GM21528 (cell line): Measurements from ENCODE around the gene CSTF2.
A peak's percentile ranks its signal among the peaks of the same experiment; 100 is the strongest.
"Not testable (repeated sequence)": the region's sequence is repeated elsewhere in the genome, so short reads cannot be mapped to it uniquely, and the experiment has no call there.

Source experiments
- ATAC-seq: cut with Tn5 transposase; IDR thresholded peaks from one replicate; pipeline ENCODE4 v1.9.1; 2021; ENCODE audit warnings: mild to moderate bottlenecking, moderate library complexity; ENCODE audit not compliant: unreplicated experiment, low FRiP score

Gene CSTF2, protein sequence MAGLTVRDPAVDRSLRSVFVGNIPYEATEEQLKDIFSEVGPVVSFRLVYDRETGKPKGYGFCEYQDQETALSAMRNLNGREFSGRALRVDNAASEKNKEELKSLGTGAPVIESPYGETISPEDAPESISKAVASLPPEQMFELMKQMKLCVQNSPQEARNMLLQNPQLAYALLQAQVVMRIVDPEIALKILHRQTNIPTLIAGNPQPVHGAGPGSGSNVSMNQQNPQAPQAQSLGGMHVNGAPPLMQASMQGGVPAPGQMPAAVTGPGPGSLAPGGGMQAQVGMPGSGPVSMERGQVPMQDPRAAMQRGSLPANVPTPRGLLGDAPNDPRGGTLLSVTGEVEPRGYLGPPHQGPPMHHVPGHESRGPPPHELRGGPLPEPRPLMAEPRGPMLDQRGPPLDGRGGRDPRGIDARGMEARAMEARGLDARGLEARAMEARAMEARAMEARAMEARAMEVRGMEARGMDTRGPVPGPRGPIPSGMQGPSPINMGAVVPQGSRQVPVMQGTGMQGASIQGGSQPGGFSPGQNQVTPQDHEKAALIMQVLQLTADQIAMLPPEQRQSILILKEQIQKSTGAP

GRCh38 chrX:100819837-100820666, at the start of gene CSTF2:
Gene CSTF2, plus strand, starts transcription at chrX:100820391. Its CDS starts 26 bp downstream, at chrX:100820417.
- peak; percentile 100 for ATAC-seq

DNA sequence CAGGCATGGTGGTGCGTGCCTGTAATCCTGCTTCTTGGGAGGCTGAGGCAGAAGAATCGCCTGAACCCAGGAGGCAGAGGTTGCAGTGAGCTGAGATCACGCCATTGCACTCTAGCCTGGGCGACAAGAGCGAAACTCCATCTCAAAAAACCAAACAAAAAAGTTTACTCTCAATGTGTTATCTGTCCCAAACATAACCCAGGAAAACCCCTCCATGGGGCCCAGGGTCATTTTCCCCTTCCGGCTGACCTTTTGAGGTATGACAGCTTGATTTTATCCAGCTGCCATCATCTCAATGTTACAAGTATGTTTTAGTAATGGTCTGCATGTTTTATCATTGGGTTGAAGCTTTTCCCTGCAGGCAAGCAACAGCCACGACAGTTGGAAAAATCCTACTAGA, 23.8 kb upstream of the CSTF2 start:
- ATAC-seq: not testable (repeated sequence)

DNA sequence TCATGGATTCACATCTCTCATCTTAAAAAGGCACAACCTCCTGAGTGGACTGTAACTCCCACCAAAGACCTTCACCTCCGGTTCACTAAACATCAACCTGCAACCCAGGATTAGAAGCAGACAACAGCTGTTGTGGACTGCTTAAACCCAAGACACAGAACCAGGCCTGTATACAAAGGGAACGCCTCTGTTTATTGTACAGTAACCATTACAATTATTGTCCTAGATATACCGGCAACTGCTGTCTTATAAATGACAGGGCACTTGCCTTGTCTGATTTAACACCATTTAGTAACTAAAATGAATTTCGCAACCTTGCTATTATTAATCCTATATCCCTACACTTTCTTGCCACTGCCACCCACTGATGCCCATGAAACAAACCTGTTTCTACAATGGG, 22.8 kb upstream of the CSTF2 start:
- ATAC-seq: no peak

DNA sequence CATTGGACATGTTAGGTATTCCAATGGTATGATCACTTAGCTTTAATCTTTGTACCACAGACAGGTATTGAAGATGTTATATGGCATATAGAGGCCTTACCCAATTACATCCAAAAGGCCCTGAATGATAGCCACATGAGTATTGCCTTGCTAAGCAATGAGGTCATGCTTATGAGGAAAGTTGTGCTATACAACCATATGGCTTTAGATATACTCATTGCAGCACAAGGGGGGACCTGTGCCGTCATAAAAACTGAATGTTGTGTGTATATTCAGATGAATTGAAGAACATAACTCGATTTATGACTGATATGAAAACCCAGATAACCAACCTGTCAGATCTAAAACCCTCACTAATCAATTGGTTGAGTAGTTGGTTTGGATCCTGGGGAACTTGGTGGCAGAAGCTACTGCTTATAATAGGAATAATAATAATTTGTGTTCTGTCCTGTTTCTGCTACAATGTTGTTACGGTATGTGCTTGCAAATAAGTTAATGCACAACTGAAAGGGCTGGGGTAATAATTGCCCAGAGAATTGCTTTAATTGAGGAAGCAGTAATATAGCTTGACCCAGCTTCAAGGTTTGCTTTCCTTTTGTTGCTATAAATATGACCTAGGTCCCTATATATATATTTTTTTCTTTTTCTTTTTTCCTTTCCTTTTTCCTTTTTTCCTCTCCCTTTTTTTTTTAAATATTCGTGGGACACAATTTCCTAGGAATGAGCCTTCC, 21.5 kb upstream of the CSTF2 start:
- no peak for ATAC-seq

- ATAC-seq: no peak
Observed at GRCh38 chrX:100802843-100803242, 17.3 kb upstream of the CSTF2 start.

DNA sequence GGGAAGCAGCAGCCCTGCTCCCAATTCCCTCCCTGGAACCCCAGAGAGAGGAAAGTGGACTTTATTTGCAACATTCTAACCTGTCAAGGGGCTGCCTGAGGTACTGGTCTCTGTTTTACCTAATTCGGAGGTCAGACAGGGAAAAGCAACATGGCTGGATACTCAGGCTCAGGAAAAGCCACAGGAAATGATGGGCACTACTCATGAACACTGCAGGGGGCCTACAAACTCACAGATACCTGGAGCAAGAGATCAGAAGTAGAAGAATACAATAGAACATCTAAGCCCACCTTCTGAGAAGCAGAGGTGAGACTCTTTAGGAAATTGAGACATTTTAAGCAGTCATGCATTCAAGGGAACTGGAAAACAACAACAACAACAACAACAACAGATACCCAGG, 15.4 kb upstream of the CSTF2 start:
- ATAC-seq: no peak

- ATAC-seq: not testable (repeated sequence)
Observed at GRCh38 chrX:100808265-100808664, 11.9 kb upstream of the CSTF2 start.

DNA sequence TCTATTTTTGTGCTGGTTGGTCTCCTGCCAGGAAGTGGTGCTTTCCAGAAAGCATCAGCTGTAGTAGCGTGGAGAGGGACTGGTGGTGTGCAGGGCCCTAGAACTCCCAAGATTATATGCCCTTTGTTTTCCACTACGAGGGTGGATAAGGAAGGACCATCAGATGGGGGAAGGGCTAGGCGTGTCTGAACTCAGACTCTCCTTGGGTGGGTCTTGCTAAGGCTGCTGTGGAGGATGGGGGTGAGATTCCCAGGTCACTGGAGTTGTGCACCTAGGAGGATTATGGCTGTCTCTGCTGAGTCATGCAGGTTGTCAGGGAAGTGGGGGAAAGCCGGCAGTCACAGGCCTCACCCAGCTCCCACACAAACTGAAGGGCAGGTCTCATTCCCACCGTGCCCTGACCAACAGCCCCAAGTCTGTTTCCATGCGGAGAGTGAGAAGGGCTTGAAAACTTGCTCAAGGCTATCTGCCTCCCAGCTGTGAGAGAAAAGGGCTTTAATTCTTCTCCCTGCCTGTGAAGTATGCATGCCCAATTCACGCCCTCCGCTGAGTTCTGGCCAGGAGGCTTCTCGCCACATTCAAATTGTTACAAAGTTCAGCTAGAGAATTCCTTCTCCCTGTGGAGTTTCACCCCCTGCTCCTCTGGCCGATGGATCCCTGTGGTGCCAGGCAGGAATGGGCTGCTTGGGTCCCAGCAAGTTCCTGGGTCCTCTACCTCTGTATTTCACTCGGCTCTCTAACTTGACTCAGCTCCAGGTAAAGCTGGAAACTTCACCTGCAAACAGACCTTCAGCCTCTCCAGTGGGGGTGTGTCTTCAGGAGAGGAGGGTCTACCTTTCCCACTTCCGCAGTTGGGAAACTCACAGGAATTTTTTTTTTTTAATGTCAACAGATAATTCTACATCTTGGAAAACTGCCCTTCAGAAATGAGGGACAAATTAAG, 7.7 kb upstream of the CSTF2 start:
- no peak for ATAC-seq

DNA sequence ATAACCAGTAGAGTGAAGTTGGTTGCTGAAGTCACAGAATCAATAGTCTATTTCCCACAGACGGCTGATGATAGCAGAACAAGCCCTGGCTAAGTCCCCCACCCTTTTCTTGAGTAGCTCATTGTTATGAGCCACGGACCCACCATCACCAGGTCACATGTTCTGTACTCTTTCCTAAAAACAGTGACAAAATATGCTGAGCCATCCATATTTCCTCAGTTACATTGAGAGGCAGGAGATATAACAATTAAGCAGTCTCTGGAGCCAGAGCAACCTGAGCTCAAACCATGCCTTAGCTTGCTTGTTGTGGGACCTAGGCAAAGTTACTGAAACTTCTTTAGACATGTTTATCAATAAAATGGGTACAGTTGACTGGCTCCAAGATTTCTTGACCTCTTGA, 2.9 kb upstream of the CSTF2 start:
- ATAC-seq: no peak

DNA sequence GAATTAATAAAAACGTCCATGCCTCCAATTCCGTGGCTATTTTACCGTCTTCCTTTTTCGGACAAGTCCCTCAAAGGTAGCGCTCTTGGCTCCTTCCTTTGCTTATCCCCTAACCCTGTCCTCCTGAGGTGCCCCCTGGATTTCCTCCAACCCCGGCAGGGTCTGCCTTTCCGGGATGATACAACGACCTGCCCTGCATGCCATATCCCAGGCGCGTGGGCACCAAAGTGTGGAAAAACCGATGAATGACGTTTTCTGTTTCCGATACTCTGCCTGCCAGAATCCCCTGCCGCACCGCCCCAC, 706 bp upstream of the CSTF2 start:
- ATAC-seq: no peak

GRCh38 chrX:100829730-100830129, 9.5 kb downstream of the CSTF2 start:
- ATAC-seq: peak; percentile 78

- peak; percentile 33 for ATAC-seq
Observed at GRCh38 chrX:100830143-100830542, 10.0 kb downstream of the CSTF2 start.

DNA sequence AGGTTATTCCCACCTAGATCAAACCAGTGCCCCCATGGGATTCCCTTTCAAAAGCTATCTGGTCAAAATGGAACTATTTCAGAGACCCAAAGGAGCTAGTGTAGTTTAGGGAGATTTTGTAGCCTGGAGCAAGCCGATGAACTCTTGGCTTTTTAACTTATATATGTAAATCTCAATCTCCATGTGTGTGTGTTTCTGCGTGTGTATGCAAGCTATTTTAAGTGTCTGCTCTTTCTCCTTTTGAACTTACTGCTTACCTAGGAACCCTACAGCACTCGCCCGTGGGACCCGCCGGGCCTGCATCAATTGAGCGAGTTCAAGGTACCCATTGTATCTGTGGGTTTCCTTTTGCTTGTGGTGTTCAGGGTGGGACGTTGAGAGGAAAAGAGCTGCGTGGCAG, 10.4 kb downstream of the CSTF2 start:
- peak; percentile 43 for ATAC-seq

DNA sequence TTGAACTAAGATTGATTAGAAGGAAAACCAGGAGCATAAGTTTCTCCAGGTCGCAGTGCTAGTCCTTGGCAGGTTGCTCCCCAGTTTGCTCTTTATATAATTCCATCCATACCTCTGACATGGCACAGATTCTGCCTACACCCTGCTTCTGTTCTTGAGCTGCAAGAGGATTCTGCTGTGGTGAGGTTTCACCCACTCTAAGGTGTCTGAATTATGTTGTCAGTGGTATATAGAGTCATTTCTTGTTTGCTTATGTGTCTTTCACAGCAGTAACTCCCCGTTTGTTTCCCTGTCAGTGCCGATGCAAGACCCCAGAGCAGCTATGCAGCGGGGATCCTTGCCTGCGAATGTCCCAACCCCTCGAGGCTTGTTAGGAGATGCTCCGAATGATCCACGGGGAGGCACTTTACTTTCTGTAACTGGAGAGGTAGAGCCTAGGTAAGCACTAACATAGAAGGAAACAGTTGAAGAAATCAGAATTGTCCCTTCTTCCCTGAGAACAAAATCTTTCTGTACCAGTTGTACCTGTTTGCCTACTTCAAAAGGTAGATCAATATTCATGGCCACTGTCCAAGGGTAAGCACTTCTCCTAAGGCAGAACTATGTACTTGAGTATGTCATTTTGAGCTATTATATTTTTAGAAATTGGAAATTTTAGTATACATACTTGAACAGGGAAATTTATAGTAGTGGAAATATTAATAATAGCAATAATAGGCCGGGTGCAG, 11.2 kb downstream of the CSTF2 start:
- ATAC-seq: no peak

DNA sequence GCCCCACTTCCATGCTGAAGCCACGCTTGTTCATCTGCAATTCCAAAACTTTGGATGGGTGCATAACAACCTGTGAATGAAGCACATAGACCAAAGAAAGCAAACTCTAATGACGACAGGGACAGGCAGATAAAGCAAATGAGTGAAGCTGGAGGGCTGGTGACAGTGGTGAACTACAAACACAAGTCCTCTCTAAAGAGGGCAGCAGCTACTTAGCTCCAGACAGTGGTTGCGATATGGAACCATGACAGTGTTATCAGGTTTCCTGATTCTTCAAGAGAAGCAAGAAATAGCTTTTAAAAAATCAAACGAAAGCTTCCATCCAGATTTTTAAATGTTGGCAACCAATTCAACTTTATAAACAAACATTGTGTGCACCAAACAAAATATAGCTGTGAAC, 30.1 kb downstream of the CSTF2 start:
- ATAC-seq: no peak

DNA sequence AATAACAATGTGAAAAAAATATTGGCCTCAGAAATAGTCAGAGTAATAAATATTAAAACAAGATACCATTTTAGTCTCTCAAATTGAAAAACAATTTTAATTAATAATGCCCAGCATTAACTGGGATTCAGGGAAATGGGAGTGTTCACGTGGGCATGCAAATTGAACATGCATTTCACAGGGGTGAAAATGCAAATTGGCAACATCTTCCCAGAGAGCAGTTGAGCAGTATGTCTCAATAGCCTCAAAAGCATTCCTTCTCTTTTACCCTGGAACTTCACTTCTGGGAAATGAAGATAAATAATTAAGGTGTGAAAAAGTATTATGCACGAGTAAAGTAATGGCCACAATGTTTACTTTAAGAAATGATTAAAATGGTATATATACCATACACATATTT, 32.6 kb downstream of the CSTF2 start:
- no peak for ATAC-seq

DNA sequence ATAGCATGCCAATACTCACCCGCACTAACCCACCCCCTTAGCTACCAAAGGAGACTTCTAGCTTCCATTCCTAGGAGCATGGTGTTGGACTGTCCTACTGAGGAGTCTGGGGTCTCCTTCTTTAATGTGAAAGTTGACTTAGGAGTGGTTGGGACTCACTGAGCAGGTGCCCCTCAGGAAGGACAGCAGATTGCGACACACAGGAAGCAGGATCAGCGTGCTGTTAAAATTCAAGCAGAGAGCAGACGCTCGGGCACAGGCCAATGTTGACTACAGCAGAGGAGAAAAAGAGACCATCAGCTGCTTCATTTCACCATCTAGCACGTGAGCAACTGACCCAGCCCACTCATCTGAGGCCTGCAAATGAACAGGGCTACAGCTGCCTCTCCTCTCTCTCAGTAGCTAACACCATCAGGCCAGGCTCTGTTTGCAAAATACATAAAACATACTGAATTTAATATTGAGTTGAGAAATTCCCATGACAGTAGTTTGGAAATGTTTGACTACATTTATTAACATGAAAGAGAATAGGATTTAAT, 43.2 kb downstream of the CSTF2 start:
- no peak for ATAC-seq

- no peak for ATAC-seq
Observed at GRCh38 chrX:100864657-100865391, 44.6 kb downstream of the CSTF2 start.
